HL-60/S4 treated with retinoic acid at 250 ng/mL for 4 days and 3 days (cell line): ENCODE data around the gene CHN2.

Experiments
- in situ Hi-C: fragments of 300-500 bp; cut with MboI; formaldehyde crosslinking; loops from 2 replicates; pipeline ENCODE4 v1.7.0; 2022; ENCODE audit warnings: low sequenced_read_pairs

The CHN2 gene

DNA sequence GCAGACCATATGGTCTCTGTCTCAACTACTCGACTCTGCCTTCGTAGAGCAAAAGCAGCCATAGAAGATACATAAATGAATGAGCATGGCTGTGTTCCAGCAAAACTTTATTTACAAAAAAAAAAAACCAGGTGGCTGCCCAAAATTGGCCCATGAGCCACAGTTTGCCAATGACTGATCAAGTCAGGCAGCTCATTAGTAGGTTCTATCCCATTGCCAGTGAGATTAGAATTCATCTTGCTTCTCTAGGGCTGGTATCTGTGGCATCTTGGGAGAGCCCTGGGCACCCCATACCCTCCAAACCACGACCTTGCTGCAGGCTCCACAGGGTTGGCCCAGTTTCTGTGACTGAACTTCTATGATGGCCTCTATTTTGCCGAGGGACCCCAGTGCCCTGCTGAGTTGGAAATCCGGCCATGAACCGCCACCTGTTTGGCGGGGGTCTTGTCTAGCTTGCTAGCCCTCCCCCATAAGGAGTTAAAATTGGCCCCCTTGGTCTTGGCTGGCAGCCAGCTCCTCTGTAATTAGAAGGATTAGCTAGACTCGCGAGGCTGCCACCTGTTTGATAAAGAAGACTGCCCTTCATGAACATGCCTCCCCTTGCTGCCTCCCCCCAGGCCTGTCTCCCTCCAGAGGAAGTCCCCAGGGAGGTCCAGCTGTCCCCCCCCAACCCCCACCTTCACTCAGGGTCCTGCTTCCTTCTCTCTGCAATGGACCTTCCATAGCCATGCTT is 83.9 kb downstream of the CHN2 start:
- in situ Hi-C loops: no loop called here

DNA sequence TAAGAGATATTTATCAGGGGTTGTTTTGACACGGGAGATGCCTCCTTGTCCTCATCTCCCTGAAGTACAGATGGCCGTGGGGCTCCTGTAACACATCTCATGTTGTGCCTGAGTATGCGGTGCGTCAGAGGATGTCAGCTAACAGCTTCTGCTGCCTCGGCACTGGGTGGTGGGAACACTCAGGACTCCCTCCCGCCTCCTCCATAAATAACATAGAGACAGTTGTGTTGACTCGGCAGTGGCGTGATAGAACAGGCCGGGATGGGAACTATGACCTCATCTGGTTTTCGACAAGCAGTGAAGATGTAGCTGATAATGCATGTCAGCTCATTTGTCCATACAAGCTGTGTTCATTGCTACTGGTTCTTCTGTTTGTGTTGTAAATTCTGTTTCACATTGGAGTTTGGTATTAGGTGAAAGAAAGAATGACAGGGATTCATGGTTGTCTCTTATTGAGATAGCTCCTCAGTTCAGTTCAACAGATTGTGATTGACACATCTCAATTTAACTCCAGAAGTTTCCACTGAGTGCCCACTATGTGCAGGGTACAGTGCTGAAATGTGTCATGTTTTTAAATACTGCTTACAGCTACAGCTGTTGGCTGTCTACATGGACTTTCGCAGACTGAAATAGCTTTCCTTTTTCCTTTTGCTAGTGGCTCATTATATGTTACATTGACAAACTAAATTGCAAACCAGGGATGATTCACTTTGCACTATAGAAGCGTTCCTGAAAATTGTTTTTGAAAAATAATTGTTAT is 87.4 kb downstream of the CHN2 start:
- in situ Hi-C loops: no loop called here

DNA sequence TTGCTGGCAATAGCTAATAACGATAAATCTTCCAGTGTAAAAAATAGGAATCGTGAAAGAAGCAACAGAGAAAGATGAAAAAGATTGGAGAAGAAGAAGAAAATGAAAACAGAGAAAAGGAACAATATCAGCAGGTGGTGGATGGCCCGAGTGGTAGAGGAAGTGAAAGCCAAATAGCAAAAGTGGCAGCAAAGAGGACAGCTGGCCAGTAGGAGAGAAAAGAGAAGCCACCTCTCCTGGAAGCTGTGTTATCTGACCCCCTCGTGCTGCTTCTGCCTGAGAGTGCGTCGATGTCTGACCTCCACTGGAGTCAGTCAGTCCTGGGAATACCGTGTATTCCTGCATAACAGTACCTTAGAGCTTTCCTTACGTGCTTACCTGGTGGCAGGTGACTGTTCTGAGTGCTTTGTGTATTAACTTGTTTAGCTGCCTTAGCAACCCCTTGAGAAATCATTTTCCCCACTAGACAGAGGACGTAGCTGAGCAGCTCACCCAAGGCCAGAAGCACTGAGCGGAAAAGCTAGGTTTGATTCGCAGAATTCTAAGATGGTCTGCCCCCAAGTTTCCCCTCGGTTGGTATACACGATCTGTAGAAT is 88.3 kb downstream of the CHN2 start:
- in situ Hi-C loops: no loop called here

DNA sequence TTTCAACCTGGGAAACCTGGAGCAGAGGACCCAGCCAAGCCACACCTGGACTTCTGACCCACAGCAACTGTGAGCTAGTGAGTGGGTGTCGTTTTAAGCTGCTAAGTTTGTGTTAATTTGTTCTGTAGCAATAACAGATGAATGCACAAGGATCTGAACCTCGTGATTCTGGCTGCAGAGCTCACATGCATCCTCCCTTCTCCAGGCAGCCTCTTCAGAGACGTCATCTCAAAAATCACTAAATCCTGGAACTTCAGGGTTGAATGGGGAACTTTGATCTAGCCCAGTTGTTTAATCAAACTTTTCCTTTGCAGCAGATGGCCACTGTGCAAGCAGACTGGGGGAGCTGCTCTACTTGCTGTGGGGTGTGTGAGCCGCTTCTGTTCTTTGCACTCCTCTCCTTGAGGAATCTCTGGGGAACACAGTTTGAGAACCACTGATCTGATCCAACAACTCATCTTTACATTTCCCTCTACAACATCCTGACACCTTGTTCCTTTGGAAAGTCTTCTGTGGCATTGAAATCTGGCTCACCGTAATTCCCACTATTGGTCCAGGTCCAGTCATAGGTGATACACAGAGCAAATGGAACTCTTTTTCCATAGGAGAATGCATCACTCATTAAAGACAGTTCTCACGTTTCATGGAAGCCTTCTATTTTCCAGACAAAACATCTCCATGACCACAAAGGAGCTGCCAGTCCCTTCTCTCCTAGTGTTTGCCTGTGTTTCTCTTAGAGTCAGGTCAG is 90.3 kb downstream of the CHN2 start:
- in situ Hi-C loops: no loop called here

DNA sequence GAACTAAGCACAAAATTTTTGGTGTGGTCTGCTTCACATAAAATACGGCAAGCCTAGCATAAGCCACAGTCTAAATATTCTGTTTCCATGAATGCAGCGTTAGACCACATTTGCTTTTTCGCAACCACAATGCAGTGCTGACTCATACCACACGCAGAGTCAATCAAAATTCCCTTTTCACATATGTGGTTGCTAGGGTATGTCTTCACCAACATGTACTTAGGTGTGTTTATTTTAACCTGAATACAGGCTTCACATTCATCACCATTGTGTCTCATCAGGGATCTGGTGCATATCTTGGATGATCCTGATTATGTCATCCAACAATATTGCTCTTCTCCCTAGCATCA is 90.8 kb downstream of the CHN2 start:
- in situ Hi-C loops: no loop called here

DNA sequence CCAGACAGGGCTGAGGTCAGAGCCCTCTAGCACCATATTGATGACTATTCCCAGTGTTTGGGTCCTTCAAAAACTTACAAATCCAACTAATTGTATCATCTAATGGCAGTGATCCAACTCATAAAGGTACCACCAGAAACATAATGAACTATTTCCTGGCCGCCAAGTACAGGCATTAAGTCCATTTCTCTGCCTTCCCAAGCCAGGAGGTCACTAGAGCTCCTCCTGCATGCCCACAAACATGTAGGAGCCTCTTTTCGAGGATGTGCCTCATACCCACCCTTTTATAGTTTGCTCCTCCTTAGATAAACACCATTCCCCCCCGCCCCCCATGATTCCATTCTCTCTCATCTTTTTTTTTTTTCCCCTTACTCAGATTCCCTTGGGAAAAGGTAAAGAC is 91.3 kb downstream of the CHN2 start:
- in situ Hi-C loops: no loop called here

DNA sequence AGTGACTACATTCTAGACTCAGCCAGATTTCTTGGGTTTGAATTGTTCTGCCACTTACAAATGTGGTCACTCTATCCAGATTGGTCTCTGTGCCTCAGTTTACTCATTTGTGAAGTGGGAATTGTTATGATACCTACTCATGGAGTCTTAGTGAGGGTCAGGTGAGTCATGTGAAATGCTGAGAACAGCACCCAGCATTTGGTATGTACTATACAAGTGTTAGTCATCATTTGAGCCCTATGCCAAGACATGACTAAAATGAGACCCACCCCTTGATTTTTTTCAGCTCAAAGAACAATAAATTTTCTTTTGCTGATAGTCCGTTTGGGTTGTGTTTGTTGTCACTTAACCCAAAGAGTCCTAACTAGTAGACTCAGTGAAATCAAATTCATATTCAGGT is 92.8 kb downstream of the CHN2 start:
- in situ Hi-C loops: no loop called here

DNA sequence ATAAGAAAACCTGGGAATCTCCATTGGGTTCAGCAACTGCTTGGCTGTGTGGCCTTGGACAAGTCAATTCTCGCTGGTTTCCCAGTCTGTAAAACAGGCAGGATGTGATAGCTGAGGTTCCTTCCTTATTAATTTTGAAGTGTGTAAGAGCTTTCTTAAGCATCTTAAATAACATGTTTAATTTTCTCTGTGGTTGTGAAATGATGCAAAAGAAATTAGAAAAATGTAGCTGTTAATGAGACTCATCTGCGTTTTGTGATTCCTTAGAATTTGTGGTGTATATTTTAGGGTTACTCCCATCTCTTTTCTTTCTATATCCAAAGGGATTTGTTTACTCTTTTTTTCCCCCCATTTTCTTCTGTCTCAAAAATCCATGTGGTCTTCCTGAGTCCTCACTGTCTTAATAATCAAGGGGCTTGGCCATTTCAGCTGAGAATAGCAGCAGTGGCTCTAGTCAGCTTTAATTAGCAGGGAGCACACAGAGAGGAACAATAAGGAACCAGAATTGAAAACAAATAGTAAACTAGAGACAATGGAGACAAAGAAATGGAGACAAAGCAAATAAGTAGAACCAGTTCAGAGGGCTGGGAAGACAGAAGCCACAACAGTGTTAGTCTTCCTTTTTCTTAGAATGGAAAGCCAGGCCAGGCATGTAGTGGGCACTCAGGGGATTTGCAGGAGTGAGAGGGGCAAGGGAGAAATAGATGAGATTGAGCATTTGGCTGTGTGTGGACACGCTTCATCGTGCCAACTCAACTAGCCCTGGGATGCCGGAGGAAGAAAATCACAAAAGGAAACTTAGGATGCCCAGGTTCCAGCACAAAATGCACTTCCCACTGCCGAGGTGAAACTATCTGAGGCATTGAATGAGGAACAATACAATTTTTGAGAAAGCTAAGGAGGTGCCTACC is 93.9 kb downstream of the CHN2 start:
- in situ Hi-C loops: no loop called here

DNA sequence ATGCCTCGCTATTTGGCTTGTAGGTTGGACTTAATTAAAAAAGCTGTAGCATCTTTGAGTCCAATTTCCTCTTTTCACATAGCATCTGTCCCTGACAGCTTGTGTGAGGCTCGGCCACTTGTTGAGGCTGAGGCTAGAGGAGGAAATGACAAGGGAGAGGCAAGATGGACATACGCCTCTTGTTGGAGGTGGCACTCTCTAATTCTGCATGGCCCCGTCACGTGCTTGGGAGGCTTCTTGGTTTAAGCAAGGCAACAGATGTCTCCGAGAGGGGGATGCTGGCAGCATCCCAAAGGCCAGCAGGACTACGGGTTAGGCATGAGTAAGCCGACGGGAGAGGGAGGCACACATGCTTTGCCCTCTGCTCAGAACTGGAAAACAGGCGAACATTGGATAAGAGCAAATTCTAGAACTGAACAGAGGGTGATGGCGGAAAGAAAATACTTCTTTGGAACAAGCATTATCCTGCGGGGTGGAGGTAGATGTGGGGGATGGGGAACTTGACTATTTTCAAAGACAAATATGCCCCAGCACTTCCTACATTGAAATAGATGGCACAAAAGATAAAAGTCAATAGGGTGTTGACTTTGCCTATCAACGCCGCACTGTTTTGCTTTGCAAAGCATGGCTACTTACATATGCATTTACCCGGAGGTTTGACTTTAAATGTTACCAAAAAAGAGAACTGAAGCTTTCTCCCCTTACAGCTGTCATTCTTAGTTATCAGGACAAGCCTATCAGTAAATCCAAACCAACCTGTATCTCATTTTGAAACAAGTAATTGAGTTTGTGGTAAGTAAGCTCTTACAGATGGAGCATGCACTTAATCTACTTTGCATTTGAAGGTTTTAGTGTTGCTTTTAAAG is 94.8 kb downstream of the CHN2 start:
- in situ Hi-C loops: no loop called here

DNA sequence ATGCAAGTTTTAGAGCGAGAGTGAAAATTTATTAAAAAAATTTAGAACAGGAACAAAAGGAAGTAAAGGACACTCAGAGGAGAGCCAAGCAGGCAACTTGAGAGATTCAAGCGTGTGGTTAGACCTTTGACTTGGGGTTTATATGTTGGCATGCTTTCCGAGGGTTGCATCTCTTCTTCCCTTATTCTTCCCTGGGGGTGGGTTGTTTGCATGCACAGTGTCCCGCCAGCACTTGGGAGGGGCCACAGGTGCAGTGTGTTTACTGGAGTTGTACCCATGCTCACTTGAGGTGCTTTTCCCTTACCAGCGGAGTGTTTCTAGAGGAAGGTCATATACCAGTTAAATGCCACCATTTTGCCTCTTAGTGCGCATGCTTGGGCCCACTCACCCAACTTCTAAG is 96.3 kb downstream of the CHN2 start:
- in situ Hi-C loops: no loop called here

DNA sequence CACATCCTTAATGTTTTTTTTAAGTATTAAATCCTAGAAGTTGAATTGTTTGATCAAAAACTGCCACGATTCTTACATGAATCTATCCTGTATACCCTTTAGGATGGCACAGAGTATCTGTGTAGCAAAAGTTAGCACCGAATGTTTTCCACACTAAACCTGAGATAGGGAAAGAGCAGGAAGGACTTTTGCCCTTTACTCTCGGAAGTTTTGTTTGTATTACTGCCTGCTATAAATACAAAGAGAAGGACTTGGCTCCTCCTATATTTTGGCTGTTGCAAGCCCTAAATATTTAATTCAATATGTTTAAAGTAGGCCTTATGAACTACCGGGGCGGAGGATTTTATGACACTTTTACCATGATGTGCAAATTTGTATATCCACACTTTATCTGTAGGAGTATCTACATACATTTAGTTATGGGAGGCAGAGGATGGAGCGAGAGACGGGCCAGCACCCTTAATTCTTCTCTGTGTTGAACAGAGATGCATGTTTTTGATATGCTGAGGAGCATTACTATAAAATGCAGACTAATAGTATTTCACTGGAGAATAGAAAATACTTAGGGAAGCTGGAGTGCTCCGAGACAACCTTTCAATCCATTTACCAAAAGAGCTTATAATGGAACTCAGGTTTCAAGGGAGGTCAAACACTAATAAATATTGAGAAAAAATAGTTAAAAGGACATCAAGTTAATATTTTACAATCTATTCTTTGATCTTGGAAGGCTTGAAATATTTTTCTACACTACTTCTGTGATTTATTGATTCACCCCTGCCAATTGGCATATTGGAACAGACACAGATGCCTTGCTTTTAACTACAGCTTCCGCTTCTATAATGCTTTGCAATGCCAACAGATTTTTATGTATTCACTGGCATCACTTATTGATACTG is 97.4 kb downstream of the CHN2 start:
- in situ Hi-C loops: no loop called here

DNA sequence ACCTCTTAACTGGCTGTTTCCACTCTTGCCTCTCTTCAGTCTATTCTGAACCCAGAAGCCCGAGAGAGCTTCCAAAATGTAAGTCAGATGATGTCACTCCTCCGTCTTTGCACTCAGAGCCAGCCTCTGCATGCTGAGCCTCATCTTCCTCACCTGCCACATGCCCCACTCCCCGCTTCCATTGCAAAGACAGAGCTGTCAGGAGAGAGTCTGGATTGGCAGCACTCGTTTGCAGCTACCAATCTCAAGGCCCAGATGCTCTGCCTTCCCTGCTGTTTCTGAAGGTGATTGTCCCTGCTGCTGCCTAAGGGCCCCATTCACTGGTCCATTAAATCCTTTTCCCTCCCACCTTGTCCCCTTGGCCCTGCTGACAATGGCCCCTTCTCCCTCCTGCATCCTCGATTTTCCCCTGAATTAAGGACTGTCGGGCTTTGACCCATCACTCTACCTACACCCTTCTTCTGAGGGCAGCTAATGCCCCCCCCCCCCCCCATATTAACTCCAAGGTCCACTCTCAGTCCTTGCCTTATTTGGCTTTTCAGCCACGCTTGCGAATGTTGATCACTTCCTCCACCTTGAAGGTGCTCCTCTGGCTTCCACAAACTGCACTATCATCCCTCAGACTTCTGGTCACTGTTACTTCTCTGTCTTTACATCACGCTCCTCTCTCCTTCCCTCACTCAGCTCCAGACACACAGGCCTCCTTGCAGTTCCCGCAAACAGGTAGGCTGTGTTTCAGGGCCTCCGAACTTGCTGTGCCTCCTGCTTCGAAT is 98.5 kb downstream of the CHN2 start:
- in situ Hi-C loops: no loop called here

DNA sequence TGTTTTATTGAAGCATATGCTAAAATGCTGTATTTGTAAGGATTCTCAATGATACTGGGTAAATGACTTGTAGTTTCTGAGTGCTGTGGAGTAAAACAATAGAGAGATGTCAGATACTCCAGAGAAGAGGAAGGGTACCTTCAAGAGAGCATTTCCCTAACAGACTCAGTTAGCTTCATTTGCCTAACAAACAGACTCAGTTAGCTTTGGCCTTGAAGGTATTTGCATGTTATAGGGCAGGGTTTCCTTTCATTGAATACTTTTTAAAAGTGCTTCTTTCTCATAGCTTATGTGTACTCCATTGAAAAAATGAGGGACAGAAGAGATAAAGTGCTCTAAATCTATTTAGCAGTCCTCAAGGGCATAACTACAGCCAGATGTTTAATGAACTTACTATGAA is 101.8 kb downstream of the CHN2 start:
- in situ Hi-C loops: no loop called here

DNA sequence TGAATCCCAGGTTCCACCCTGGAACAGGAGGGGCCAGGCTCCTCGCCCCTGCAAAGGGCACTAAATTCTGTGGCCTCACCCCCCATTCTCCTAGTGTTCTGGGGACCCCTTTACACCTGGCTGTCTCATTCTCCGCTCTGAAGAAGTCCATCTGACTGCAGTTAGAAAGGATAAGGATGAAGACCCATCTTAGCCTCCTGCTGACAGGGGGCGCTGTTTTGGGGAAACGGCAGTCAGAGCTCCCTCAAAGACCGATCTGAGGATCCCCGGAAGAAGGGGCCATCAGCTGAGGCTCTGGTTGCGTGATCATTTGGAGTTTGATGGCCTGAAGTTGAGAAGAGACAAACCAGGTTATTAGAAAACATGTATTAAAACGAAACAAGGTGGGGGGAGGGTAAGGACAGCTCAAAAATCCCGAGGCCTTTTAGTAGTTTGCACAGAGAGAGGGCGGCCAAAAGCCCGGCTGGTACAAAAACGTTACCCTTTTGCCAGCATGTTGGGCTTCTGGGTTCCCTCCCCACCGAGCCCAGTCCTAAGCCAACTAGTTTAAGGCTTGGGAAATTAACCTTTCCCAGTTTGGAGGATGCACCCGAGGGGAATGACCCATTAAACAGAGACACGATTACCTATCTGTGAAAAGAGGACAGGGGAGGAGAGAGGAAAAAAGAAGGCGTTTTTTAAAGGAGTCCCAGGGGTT is 102.8 kb downstream of the CHN2 start:
- in situ Hi-C loops: no loop called here

DNA sequence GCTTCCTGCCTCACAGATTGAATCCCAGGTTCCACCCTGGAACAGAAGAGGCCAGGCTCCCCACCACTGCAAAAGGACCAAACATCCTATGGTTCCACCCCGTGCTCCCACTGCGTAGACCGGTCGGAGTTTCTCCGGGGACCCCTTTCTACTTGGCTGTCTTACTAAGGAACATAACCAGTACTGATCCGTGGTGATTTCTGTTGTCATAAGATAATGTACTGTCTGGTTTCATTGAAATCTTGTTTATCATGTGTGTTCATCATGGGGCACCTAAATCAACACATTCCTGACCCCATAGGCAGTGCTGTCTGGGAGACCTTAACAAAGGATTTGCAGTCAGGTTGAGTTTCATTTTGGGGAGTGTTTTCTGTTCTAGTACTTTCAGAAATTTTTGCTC is 104.5 kb downstream of the CHN2 start:
- in situ Hi-C loops: no loop called here

DNA sequence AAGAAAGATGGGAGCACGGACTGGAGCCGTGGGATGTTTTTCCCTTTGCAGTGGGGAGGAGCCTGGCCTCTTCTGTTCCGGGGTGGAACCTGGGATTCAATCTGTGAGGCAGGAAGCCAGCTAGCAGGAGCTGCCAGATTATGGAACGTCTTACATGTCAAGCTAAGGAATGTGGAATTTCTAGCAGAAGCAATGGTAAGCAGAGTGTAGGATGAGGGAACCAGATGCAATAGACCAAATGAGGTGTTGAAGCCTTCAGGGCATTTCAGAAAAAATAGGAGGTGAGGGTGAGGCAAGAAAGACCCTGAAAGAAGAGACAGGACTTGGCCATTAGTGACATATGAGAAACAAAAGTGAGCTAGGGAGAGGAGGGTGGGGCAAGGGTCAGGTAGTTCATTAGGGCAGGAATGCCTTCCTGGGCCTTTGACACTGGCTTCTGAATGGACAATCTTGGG is 105.5 kb downstream of the CHN2 start:
- in situ Hi-C loops: no loop called here

DNA sequence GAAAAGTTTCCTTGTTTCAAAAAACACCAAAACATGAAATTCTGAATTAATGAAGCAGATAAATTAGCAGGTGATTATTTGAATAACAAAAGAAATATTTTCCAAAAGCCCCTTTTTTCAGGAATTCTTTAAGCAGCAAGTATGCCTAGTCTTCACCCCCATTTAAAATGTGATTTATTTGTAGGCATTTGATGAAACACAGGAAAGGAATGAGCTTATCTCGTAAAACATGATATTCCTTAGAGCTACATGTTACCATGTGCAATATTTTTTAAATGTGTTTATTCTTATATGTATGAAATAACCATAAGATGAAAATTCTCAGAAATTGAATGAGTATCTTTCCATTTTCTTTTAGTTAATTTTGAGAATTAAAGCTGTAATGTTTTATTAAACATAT is 106.1 kb downstream of the CHN2 start:
- in situ Hi-C loops: no loop called here
